Heart left ventricle (tissue), 16 donors: ENCODE data around the gene NEDD4L. TPM values are rescaled to one million over a fixed set of nuclear protein-coding genes. Genes with fewer than 3 reads are reported as not detected.

Experiments
- ATAC-seq, 4 donors: fragments of 200-7000 bp; cut with Tn5 transposase; one replicate each; pipeline ENCODE4 v1.9.1; 2020 to 2022; ENCODE audit warnings: moderate library complexity in 4 of 4, mild to moderate bottlenecking in 3 of 4, moderate number of reproducible peaks in 1 of 4
- DNase-seq, 5 donors: peaks; one replicate each; pipeline ENCODE4 v3.0.0-alpha.2; 2020
- H3K27ac ChIP-seq, 12 donors: fragments of 200-600 bp; sonication (generic) in 4 of 12; one replicate each; pipeline versions ENCODE4 v1.5.0 to v1.8.0; 2016 to 2022; ENCODE audit warnings: mild to moderate bottlenecking in 2 of 12
- H3K27me3 ChIP-seq, 9 donors: fragments of 200-600 bp; sonication (generic) in 2 of 9; one replicate each; pipeline versions ENCODE4 v1.5.1 to v1.8.0; 2016 to 2022; ENCODE audit warnings: mild to moderate bottlenecking in 3 of 9
- H3K36me3 ChIP-seq, 9 donors: fragments of 200-600 bp; sonication (generic) in 2 of 9; one replicate each; pipeline versions ENCODE4 v1.5.0 to v1.8.0; 2018 to 2022; ENCODE audit warnings: mild to moderate bottlenecking in 2 of 9
- H3K4me1 ChIP-seq, 12 donors: fragments of 200-600 bp; sonication (generic) in 4 of 12; one replicate each; pipeline versions ENCODE4 v1.5.0 to v1.8.0; 2016 to 2022; ENCODE audit warnings: mild to moderate bottlenecking in 3 of 12
- H3K4me3 ChIP-seq, 12 donors: fragments of 200-600 bp; sonication (generic) in 4 of 12; one replicate each; pipeline versions ENCODE4 v1.5.0 to v1.8.0; 2017 to 2022; ENCODE audit warnings: mild to moderate bottlenecking in 9 of 12, moderate library complexity in 4 of 12
- H3K9me3 ChIP-seq, 12 donors: fragments of 200-600 bp; sonication (generic) in 4 of 12; one replicate each; pipeline versions ENCODE4 v1.5.0 to v1.8.0; 2016 to 2022; ENCODE audit warnings: mild to moderate bottlenecking in 1 of 12
- POLR2A ChIP-seq, 2 donors: fragments of 450-650 bp; IDR thresholded peaks; one replicate each; pipeline ENCODE4 v1.6.1; 2017; ENCODE audit warnings: antibody characterized with exemption in 2 of 2, mild to moderate bottlenecking in 2 of 2, moderate library complexity in 2 of 2
- WGBS, 4 donors: extraction: QIAGEN DNeasy Blood & Tissue Kit in 2 of 4; methylation state at CpG; one replicate each; pipeline versions ENCODE4 v1.1.5 to v1.1.7; 2013 to 2018; 5-methylcytosine and 5-hydroxymethylcytosine counted together
- intact Hi-C, 10 donors: fragments of 100-400 bp; cut with DNase I; formaldehyde crosslinking; loops; one replicate each; pipeline versions ENCODE4 v1.11.1 to v1.14.2; 2022
- polyA plus RNA-seq, 2 donors: library from polyadenylated mRNA; stranded (reverse); fragments of 200-250 nt; gene quantifications; one replicate each; pipeline ENCODE4 v1.2.3, GENCODE V29; 2013
- total RNA-seq, 9 donors: library from RNA; depleted of rRNA in 2 of 9; stranded (reverse); fragments of >200 nt in 2 of 9; fragmentation: NEBNext Ultra II Directional in 3 of 9; extraction: Animal tissue kit (Norgen Biotek cat#: 25700) in 3 of 9; gene quantifications; one replicate each; pipeline versions ENCODE4 v1.1.0 to v1.2.4, GENCODE V29; 2016 to 2023
- TF ChIP-seq, protein P1 (sequence below), 12 donors: fragments of 200-600 bp; sonication (generic) in 4 of 12; IDR thresholded peaks; one replicate each; pipeline versions ENCODE4 v1.5.0 to v1.8.0; 2018 to 2022; ENCODE audit warnings: antibody characterized with exemption in 12 of 12, mild to moderate bottlenecking in 5 of 12
- donor health status: ischemic (EF 13 %, LVEDD 7.1; RV severe dilation, severe dysfunction).
- donor health status: healthy with polysubstance abuse.
- donor health status: DM: no; HTN: yes; CAD: no.
- donor health status: DM: no; HTN: no; CAD: no.
- donor health status: ischemic (EF 25% LVEDD 6.9; RV normal size, moderate dysfunction).
- donor health status: ischemic (EF 25% LVEDD 5.7; RV mildly dilated, moderate dysfunction).
- donor health status: healthy.
- donor health status: DM: yes; HTN: yes; CAD: no.
- donor health status: ischemic (EF 35%, LVEDD 5.7; RV mildly dilated, moderate dysfunction).
- donor health status: nonischemic (EF 11% LVEDD 7.7; RV severe dilation, severe dysfunction).
- donor health status: DM: yes; HTN: yes; CAD: no.
- donor health status: PGD.
- donor health status: ischemic (EF 29% LVEDD 5.4; RV normal size, mild dysfunction).
- donor health status: nonischemic (EF 23%, LVEDD 6.1; RV moderate dilation, normal function).

The NEDD4L gene
- total and polyA plus RNA-seq, 11 donors: 14.7 to 64.1 (median 51.7) TPM

DNA sequence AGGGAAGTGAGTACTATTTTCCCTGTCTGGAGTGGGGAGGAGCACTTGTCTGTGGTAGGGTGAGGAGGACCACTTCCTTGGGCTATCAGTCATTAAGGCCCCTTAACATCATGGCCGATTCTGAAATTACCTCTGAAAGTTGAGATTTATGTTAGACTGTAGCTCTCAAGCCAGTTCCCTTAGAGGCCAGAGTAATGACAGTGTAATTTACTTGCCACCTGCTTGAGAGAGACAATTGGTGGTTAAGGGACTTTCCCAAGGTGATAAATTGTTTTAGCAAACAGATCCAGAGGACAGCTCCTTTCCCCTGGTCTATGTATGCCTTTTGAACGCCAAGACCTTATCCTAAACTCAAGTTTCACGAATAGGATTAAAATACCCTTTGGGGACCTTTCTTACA lies 56.1 kb downstream of the NEDD4L start:
- no peak overlapping the region for H3K4me3 ChIP-seq
- ATAC-seq (no peak), DNase-seq (no peak)
- no peaks in the 10 kb centered on the region for H3K9me3 ChIP-seq
- H3K27ac ChIP-seq: no peak overlapping the region
- intact Hi-C loops: no loop called here
- WGBS, 4 donors: 73 to 88% (median 76%) methylated on average over 3 of the region's 3 CpGs
- H3K4me1 ChIP-seq: peaks cover 0 to 11% (median 0%) of the 10 kb centered on the region in 12 donors
- no peaks in the 10 kb centered on the region for H3K27me3 ChIP-seq
- H3K36me3 ChIP-seq: no peaks in the 10 kb centered on the region
- no peak for TF ChIP-seq POLR2A (IDR thresholded peaks at IDR 0.05)
- TF ChIP-seq, protein P1, sequence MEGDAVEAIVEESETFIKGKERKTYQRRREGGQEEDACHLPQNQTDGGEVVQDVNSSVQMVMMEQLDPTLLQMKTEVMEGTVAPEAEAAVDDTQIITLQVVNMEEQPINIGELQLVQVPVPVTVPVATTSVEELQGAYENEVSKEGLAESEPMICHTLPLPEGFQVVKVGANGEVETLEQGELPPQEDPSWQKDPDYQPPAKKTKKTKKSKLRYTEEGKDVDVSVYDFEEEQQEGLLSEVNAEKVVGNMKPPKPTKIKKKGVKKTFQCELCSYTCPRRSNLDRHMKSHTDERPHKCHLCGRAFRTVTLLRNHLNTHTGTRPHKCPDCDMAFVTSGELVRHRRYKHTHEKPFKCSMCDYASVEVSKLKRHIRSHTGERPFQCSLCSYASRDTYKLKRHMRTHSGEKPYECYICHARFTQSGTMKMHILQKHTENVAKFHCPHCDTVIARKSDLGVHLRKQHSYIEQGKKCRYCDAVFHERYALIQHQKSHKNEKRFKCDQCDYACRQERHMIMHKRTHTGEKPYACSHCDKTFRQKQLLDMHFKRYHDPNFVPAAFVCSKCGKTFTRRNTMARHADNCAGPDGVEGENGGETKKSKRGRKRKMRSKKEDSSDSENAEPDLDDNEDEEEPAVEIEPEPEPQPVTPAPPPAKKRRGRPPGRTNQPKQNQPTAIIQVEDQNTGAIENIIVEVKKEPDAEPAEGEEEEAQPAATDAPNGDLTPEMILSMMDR (IDR thresholded peaks at IDR 0.05): no peak

DNA sequence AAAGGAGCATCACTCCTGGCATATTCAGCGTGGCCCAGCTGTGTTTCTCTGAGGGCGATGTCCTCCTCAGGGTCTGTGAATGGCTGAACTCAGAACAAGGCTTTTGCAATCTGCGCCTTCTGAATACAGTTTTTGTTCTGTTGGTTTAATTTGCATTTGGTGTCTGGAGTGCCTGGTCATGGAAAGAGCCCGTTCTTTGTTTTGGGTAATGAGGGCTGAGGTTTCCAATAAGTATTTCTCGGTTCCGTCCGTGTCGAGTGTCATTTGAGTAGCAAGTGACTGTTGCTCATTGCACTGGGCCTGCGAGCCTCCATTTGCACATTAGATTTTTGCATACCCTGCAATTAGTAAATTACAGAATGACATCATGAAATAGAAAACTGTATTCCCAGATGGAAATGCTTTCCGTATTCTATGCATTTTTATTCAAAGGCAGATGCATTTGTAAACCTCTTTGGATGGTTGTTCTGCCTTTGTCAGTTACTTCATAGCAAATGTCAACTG lies 57.3 kb downstream of the NEDD4L start:
- no peak for ATAC-seq
- peaks cover 0 to 11% (median 0%) of the 10 kb centered on the region in 12 donors for H3K4me1 ChIP-seq
- no peak for DNase-seq
- intact Hi-C loops: no loop called here
- TF ChIP-seq, protein P1 (IDR thresholded peaks at IDR 0.05): no peak
- TF ChIP-seq POLR2A (IDR thresholded peaks at IDR 0.05): no peak
- H3K36me3 ChIP-seq: no peaks in the 10 kb centered on the region
- no peaks in the 10 kb centered on the region for H3K27me3 ChIP-seq
- 92 to 96% (median 95%) methylated on average over 10 of the region's 10 CpGs for WGBS, 4 donors
- no peaks in the 10 kb centered on the region for H3K9me3 ChIP-seq
- no peak overlapping the region for H3K27ac ChIP-seq
- H3K4me3 ChIP-seq: no peak overlapping the region

DNA sequence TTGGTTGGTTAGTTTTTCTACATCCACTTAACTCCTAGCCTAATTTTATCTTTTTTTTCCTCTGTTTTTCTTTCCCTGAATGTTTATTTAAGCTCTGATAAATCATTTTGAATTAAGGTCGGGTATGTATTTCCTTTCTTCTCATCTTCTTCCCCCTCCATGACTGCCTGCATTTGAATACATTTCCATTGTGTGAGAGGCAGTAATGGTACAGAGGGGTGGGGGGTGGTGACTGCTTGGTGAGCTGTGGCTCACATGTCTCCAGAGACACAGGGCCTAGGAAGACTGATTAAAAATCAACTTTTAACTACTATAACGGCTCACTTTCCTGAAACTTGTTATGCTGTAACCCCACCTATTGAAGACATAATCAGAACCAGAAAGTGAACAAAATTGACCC lies 58.0 kb downstream of the NEDD4L start:
- ATAC-seq: no peak
- no peaks in the 10 kb centered on the region for H3K36me3 ChIP-seq
- H3K27ac ChIP-seq: no peak overlapping the region
- H3K4me3 ChIP-seq: no peak overlapping the region
- no peak for DNase-seq
- WGBS, 4 donors: 38 to 58% (median 49%) methylated on average over 2 of the region's 2 CpGs
- intact Hi-C loops: no loop called here
- no peaks in the 10 kb centered on the region for H3K9me3 ChIP-seq
- peaks cover 0 to 7% (median 0%) of the 10 kb centered on the region in 12 donors for H3K4me1 ChIP-seq
- no peak for TF ChIP-seq POLR2A (IDR thresholded peaks at IDR 0.05)
- TF ChIP-seq, protein P1 (IDR thresholded peaks at IDR 0.05): no peak
- H3K27me3 ChIP-seq: no peaks in the 10 kb centered on the region

DNA sequence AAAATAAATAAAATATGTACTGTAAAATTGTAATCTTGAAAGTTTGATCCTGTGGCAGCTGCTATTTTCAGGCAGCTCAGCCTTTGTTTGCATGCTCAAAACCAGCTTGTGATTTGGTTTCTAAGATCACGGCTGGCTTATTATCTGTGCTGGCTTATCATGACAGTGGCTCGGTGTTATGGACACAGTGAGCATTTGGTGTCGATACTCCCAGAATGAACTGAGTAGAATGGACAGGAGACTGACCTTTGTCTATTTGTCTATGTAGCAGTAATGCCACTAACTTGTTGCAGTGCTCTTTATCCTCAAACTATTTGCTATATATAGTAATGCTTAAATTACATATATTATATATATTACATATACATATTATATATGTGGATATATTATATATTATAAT lies 58.8 kb downstream of the NEDD4L start:
- DNase-seq: no peak
- no peak overlapping the region for H3K4me3 ChIP-seq
- no peak for ATAC-seq
- intact Hi-C loops: no loop called here
- WGBS, 4 donors: 36 to 52% (median 44%) methylated on average over 3 of the region's 3 CpGs
- no peak overlapping the region for H3K27ac ChIP-seq
- H3K27me3 ChIP-seq: no peaks in the 10 kb centered on the region
- peaks cover 0 to 7% (median 0%) of the 10 kb centered on the region in 12 donors for H3K4me1 ChIP-seq
- no peak for TF ChIP-seq POLR2A (IDR thresholded peaks at IDR 0.05)
- TF ChIP-seq, protein P1 (IDR thresholded peaks at IDR 0.05): no peak
- H3K36me3 ChIP-seq: no peaks in the 10 kb centered on the region
- no peaks in the 10 kb centered on the region for H3K9me3 ChIP-seq
